Activated naive CD4-positive, alpha-beta T cell treated with Interleukin-2 at 50 U/mL for 16 hours (primary cell): ENCODE data around the gene CCR2.
"Not testable (repeated sequence)": the region's sequence is repeated elsewhere in the genome, so short reads cannot be mapped to it uniquely, and the experiment has no call there.

Experiments
- DNase-seq: peaks from one replicate; pipeline ENCODE4 v3.0.0-alpha.2; 2020

The CCR2 gene

DNA sequence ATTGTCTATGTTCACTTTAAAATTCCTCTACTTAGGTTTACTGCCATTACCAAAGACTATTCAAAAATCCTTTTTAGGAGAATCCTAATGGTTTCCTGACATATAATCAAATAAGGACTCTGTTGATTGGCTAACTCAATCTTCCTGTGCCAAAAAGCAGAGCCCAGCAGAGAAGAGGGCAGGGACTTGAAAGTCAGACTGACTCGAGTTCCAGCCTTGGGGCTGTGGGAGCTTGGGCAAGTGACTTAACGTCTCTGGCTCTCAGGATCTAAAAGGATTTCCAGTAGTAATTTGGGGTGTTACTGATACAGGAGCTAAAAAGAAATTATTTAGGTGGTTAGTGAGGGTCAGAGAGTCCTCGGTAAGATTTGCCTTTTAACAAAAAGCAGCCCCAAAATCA is 27.7 kb downstream of the CCR2 start:
- DNase-seq: no peak

DNA sequence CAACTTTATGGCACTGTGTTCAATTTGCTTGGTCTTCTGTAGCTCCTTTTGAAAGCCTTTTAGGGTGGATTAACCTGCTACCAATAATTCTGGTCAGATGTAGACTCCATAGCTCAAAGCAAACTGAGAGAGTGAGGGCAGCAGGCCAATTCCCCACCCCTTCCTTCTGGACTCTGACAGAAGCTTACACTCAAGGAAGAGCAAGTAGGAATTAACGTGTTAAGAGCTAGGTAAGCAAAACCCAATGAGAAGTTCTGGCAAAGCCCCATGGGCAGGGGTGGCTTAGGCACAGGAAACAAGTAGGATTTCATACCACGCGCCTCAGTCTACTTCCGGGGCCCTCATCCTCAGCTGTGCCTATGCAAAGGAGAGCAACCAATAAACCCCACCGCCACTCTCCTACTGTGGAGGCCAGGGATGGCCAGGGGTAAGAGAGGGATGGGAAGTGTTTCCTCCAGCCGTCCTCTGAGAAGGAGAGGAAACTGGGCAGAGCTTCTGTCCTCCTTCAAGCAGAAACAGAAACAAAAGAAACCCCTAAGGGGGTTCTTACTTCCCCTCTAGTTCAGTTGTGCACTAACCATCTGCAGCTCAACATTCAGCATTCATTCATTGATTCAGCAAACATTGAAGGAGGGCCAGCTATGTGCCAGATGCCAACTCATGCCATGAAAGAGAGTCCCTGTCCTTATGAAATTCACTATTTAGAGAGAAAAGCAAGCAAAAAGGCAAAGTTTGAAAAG is 29.5 kb downstream of the CCR2 start:
- DNase-seq: no peak

GRCh38 chr3:46383951-46384330 is 30.0 kb downstream of the CCR2 start:
- DNase-seq: no peak

GRCh38 chr3:46386205-46386604 is 32.3 kb downstream of the CCR2 start:
- DNase-seq: no peak

DNA sequence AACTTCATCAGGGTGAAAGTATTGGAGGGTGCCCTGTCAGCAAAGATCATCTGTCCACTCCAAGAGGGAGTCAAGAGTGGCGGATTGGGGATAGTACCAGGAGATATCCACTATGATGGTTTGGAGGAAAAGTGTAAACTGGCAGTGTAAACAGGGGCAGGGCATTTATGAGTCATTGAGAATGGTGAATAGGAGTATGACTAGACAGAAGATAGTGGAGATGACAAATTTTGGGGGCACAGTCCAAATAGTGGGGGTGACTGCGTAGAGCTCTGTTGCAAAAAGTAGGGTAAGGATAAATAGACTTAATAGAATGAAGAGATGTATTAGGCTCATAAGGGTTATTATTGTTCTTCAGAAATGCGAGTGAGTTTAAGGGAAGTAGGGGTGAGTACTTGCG is 34.9 kb downstream of the CCR2 start:
- not testable (repeated sequence) for DNase-seq

DNA sequence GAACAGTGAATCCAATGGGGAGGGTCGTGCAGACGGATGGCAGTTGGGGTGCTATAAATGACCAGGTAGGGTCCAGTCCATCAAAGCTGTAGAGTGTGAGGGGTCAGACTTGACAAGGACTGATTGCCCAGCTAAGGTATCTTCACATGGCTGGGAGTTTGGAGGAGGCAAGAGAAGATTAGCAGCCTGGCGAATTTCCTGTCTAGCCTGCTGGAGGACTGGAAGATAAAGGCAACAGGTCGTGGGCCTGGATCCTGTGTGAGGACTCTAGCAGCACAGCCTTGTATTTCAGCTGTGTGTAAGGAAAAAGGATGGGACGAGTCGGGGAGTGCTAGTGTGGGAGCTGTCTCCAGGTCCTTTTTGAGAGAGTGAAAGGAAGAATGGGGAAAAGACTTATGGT is 35.4 kb downstream of the CCR2 start:
- no peak for DNase-seq

- not testable (repeated sequence) for DNase-seq
These were observed 37.6 kb downstream of the CCR2 start for GRCh38 chr3:46391526-46391925.

DNA sequence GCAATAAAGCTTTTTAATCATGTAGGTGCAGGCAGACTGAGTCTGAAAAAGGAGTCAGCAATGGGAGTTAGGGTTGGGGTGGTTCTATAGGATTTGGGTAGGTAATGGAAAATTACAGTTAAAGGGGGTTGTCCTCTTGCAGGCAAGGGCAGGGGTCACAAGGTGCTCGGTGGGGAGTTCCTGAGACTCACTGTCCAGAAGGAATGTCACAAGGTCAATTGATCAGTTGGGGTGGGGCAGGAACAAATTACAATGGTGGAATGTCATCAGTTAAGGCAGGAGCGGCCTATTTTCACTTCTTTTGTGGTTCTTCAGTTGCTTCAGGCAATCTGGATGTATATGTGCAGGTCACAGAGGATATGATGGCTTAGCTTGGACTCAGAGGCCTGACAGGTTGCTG is 39.1 kb downstream of the CCR2 start:
- DNase-seq: no peak

DNA sequence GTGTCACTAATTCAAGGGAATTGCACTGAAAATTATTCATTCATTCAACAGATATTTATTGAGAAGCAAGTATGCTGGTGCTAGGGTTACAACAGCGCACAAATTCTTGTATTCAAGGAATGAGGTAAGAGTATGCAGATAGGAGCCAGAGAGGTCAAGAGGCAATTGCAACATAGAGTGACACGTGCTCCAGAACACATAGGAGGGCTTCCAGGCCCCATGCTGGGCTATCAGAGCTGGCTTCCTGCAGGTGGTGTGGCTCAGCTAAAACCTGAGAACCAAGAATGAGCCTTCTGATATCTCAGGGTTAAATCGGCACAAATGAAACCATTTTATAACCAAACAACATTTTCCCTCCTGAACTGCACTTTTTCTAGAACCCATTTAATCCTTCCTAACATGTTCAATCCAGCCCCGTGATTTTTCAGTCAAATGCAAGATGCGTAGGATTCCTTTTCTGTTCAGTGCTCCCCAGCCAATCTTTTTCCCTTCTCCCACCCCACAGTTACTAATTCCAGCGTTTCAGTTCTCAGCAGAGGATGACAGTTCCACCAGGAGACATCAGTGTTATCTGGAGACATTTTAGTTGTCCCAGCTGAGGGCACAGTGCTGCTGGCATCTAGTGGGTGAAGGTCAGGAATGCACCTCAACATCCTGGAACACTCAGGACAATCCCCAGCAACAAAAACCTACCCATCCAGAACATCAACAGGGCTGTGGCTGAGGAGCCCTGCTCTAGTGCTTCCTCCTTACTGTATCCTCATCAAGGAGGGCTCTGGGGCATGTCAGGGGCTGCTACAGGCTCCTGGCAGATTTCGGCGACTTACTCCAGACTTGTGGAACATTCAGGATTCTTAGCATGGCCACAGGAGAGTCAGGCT is 39.9 kb downstream of the CCR2 start:
- no peak for DNase-seq

GRCh38 chr3:46395210-46395661 is 41.3 kb downstream of the CCR2 start:
- DNase-seq: no peak

GRCh38 chr3:46395766-46396530 is 42.0 kb downstream of the CCR2 start:
- no peak for DNase-seq

DNA sequence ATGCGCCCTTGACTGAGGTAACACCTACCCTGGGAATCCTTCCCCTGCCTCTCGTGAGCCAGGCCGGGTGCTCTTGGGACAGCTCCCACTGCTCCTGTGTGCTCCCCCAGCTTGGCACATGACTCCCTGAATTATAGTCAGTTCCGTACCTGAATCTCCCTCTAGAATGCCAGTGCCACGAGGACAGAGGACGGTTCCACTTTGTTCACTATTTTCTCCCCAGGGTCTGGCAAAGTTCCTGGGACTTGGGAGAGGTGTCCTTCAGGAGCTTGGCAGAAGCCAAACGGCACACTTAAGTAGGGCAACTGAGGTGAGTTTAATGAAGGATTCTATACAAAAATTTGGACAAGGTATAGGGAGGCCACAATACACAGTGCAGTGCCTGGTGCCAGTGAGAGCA is 43.2 kb downstream of the CCR2 start:
- DNase-seq: no peak

- no peak for DNase-seq
These were observed 44.5 kb downstream of the CCR2 start for GRCh38 chr3:46398186-46398955.

- no peak for DNase-seq
These were observed 45.2 kb downstream of the CCR2 start for GRCh38 chr3:46399098-46399497.

DNA sequence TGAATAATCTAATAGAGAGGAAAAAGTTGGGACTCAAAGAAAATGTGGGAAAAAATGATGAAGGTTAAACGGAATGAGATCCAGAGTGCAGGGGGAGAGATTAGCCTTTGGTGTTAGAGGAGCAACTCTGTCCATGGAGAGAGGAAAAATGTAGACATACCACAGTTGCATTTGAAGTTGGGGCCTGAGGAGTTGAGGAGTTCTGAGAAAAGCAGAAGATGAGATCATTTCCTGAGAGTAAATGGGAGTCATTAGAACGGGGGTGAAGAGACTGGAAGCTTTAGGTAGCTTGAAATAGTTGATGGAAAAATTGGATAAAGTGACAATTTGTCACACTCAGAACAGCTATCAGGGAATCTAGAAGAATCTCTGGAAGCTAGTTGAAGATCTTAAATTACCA is 45.6 kb downstream of the CCR2 start:
- no peak for DNase-seq

DNA sequence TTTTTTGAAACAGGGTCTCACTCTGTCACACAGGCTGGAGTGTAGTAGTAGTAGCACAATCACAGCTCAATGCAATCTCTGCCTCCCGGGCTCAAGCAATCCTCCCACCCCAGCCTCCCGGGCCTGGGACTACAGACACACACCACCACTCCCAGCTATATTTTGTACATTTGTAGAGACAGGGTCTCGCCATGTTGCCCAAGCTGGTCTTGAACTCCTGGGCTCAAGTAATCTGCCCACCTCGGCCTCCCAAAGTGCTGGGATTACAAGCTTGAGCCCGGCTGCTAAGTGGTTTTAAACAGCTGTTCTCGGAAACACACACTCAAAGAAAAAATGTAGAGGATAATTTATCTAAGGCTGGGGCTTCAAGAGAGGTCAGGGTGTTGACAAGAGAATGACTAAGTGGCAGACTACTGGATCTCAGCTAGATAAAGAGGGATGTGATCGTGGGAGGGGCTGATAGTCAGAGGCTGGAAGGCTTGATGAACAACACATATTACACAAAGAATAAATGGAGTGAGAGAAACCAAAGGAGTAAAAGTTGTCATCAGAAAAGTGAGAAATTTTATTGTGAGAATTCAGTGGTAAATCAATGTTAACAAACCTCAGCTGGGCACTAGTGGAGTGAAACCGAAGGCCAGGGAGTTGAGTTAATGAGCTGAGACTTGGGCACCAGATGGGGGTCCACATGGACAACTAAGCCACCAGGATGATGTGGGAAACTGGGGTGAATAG is 46.3 kb downstream of the CCR2 start:
- DNase-seq: no peak

GRCh38 chr3:46400846-46401245 is 46.9 kb downstream of the CCR2 start:
- no peak for DNase-seq

DNA sequence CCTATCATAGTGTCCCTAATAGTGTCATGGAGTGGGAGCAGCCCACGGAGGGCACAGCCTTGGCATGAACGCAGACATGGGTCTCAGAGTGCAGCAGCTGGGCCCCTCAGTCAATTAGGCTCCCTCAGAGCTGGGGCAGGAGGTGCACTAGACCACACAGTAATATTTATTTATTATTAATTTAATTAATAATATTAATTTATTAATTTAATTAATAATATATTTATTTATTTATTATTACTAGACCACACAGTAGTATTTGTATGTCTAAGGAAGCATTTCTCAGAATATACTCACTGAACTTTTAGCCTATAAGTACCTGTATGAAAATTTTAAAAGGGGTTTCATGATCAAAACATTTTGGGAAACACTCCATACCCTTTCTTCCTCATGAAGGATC is 47.7 kb downstream of the CCR2 start:
- no peak for DNase-seq

- DNase-seq: not testable (repeated sequence)
These were observed 49.0 kb downstream of the CCR2 start for GRCh38 chr3:46402902-46403301.

DNA sequence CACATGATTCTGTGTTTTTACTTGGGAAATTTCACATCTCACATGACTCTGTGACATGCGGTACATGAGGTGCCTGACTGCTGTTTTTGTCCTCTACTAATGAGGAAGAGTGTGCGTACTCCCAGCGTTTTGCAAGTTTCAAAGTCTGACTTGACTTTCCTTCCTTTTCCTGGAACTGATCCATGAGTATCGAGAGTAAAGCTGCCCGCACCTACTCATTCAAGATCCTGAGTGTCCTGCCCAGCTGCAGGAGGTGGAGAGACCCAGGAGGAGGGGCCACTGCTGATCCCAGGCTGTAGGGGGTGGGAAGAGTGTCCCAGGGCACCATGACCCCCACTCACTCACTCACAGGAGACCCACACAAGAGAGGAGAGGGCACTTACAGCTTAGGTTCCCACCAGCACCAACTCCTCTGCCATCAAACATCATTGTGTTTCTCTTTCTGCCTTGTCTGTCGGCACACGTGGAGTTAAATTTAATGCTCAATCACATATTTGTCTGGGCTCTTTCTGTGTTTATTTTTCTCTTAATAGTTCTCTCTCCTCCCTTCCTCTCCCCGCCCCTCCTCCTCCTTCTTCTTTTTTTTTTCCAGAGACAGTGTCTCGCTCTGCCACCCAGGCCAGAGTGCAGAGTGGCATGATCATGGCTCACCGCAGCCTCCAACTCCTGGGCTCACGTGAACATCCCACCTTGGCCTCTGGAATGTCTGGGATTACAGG is 51.5 kb downstream of the CCR2 start:
- no peak for DNase-seq

GRCh38 chr3:46406443-46406787 is 52.5 kb downstream of the CCR2 start:
- no peak for DNase-seq
